ENCODE measurements around the gene ZDHHC13.

Gene ZDHHC13

GRCh38 chr11:19204836-19205235, 87.9 kb downstream of the ZDHHC13 start:
- DNase-seq (ENCODE audit: low read depth, low spot score) = no peak

- DNase-seq (ENCODE audit: low read depth, low spot score) = no peak
These were observed 91.2 kb downstream of the ZDHHC13 start for GRCh38 chr11:19208181-19208580.

- DNase-seq (ENCODE audit: low read depth, low spot score) = no peak
These were observed 92.1 kb downstream of the ZDHHC13 start for GRCh38 chr11:19208959-19209546.

- DNase-seq (ENCODE audit: low read depth, low spot score) = no peak
These were observed 92.8 kb downstream of the ZDHHC13 start for GRCh38 chr11:19209617-19210370.

- DNase-seq (ENCODE audit: low read depth, low spot score) = no peak
These were observed 99.1 kb downstream of the ZDHHC13 start for GRCh38 chr11:19216021-19216420.

GRCh38 chr11:19216709-19217374, 99.9 kb downstream of the ZDHHC13 start:
- no peak for DNase-seq (ENCODE audit: low read depth, low spot score)

- no peak for DNase-seq (ENCODE audit: low read depth, low spot score)
These were observed 101.2 kb downstream of the ZDHHC13 start for GRCh38 chr11:19218216-19218615.

- no peak for DNase-seq (ENCODE audit: low read depth, low spot score)
These were observed 102.0 kb downstream of the ZDHHC13 start for GRCh38 chr11:19218786-19219460.

- no peak for DNase-seq (ENCODE audit: low read depth, low spot score)
These were observed 104.1 kb downstream of the ZDHHC13 start for GRCh38 chr11:19220903-19221724.

- no peak for DNase-seq (ENCODE audit: low read depth, low spot score)
These were observed 108.2 kb downstream of the ZDHHC13 start for GRCh38 chr11:19225123-19225522.

GRCh38 chr11:19225581-19225980, 108.6 kb downstream of the ZDHHC13 start:
- no peak for DNase-seq (ENCODE audit: low read depth, low spot score)

Data from activated naive CD8-positive, alpha-beta T cell treated with anti-CD3 and anti-CD28 coated beads, Interleukin-2, amount 50 U/mL, for 16 hours (primary cell).